GM23338 (cell line): ENCODE results near the gene PTGER2. TPM values are rescaled to one million over a fixed set of nuclear protein-coding genes. Genes with fewer than 3 reads are reported as not detected.

Experiments
- ATAC-seq: fragments of 200-7000 bp; cut with Tn5 transposase; 3 replicates; pipeline ENCODE4 v1.9.1; 2020
- DNase-seq: peaks from one replicate; pipeline ENCODE4 v3.0.0-alpha.2; 2015; ENCODE audit warnings: low spot score
- H2AFZ ChIP-seq: fragments of 200-600 bp; sonication (generic); 2 replicates; pipeline ENCODE4 v1.8.0; 2016; ENCODE audit warnings: antibody characterized with exemption, mild to moderate bottlenecking, moderate library complexity
- H3F3A ChIP-seq: fragments of 200-600 bp; sonication (generic); replicated peaks from 2 replicates; pipeline ENCODE4 v1.8.0; 2017; ENCODE audit warnings: antibody characterized with exemption, mixed run types, low read depth
- H3K27ac ChIP-seq: fragments of 200-600 bp; sonication (generic); 2 replicates; pipeline ENCODE4 v1.6.1; 2016; ENCODE audit warnings: low read depth
- H3K27me3 ChIP-seq: fragments of 200-600 bp; sonication (generic); 2 replicates; pipeline ENCODE4 v1.8.0; 2016; ENCODE audit warnings: mild to moderate bottlenecking, mixed run types, moderate library complexity; ENCODE audit not compliant: insufficient read depth
- H3K36me3 ChIP-seq: fragments of 200-600 bp; sonication (generic); 2 replicates; pipeline ENCODE4 v1.8.0; 2016; ENCODE audit warnings: mild to moderate bottlenecking; ENCODE audit not compliant: insufficient read depth
- H3K4me1 ChIP-seq: fragments of 200-600 bp; sonication (generic); 2 replicates; pipeline ENCODE4 v1.8.0; 2016; ENCODE audit warnings: mild to moderate bottlenecking, moderate library complexity; ENCODE audit not compliant: insufficient read depth
- H3K4me2 ChIP-seq: fragments of 200-600 bp; sonication (generic); 2 replicates; pipeline ENCODE4 v1.7.1; 2017; ENCODE audit warnings: mixed run types
- H3K4me3 ChIP-seq: fragments of 200-600 bp; sonication (generic); 2 replicates; pipeline ENCODE4 v1.6.1; 2016; ENCODE audit warnings: mixed run types
- H3K79me2 ChIP-seq: fragments of 200-600 bp; sonication (generic); replicated peaks from 2 replicates; pipeline ENCODE4 v1.8.0; 2017; ENCODE audit warnings: mild to moderate bottlenecking; ENCODE audit not compliant: insufficient read depth
- H3K9me2 ChIP-seq: fragments of 200-600 bp; sonication (generic); 2 replicates; pipeline ENCODE4 v1.8.0; 2017; ENCODE audit not compliant: insufficient read depth
- H4K20me1 ChIP-seq: fragments of 200-600 bp; sonication (generic); replicated peaks from 2 replicates; pipeline ENCODE4 v1.8.0; 2017; ENCODE audit warnings: mild to moderate bottlenecking; ENCODE audit not compliant: insufficient read depth
- H3K27ac Mint-ChIP-seq: 2 replicates; pipeline ENCODE4 v1.8.0; 2020; ENCODE audit warnings: inconsistent platforms, mild to moderate bottlenecking, moderate library complexity, mixed read lengths
- H3K27me3 Mint-ChIP-seq: 3 replicates; pipeline ENCODE4 v1.8.0; 2022; ENCODE audit warnings: low read depth, mild to moderate bottlenecking, moderate library complexity, mixed read lengths, inconsistent platforms; ENCODE audit not compliant: insufficient read depth, poor library complexity
- H3K36me3 Mint-ChIP-seq: 3 replicates; pipeline ENCODE4 v1.8.0; 2021; ENCODE audit warnings: low read depth, mild to moderate bottlenecking, inconsistent platforms, moderate library complexity, mixed read lengths
- H3K4me1 Mint-ChIP-seq: 3 replicates; pipeline ENCODE4 v1.8.0; 2020; ENCODE audit warnings: mild to moderate bottlenecking, inconsistent platforms, mixed read lengths
- H3K4me3 Mint-ChIP-seq: 3 replicates; pipeline ENCODE4 v1.8.0; 2021; ENCODE audit warnings: moderate library complexity, mild to moderate bottlenecking, inconsistent platforms, mixed read lengths
- H3K9me3 Mint-ChIP-seq: 3 replicates; pipeline ENCODE4 v1.8.0; 2020; ENCODE audit warnings: moderate library complexity, mild to moderate bottlenecking, inconsistent platforms, mixed read lengths
- CREB1 ChIP-seq: fragments of 250-450 bp; sonication (Bioruptor Pico); IDR thresholded peaks from 2 replicates; pipeline ENCODE4 v1.5.0; 2020; ENCODE audit warnings: low read depth, mild to moderate bottlenecking, moderate library complexity
- CTCF ChIP-seq, 2 experiments: fragments of 200-600 bp in 1 of 2; sonication (generic) in 1 of 2; conservative IDR thresholded peaks; 2 replicates each; pipeline versions ENCODE4 v1.5.1 to v1.6.1; 2016 to 2017; ENCODE audit warnings: antibody characterized with exemption in 2 of 2, low read depth in 2 of 2, mild to moderate bottlenecking in 2 of 2, moderate library complexity in 1 of 2
- EZH2 ChIP-seq: fragments of 200-600 bp; sonication (generic); IDR thresholded peaks from one replicate; pipeline ENCODE4 v1.8.0; 2017; ENCODE audit warnings: antibody characterized with exemption, mild to moderate bottlenecking, low read depth; ENCODE audit not compliant: unreplicated experiment
- EZH2phosphoT487 ChIP-seq: fragments of 200-600 bp; sonication (generic); IDR thresholded peaks from one replicate; pipeline ENCODE4 v1.8.1; 2018; ENCODE audit warnings: antibody characterized with exemption; ENCODE audit not compliant: unreplicated experiment
- JUNB ChIP-seq: IDR thresholded peaks from one replicate; pipeline ENCODE4 v1.6.1; 2016; ENCODE audit warnings: antibody characterized with exemption; ENCODE audit not compliant: unreplicated experiment
- NANOG ChIP-seq: IDR thresholded peaks from 2 replicates; pipeline ENCODE4 v1.6.1; 2016; ENCODE audit warnings: antibody characterized with exemption, borderline replicate concordance
- POLR2AphosphoS5 ChIP-seq: IDR thresholded peaks from 2 replicates; pipeline ENCODE4 v1.6.1; 2016; ENCODE audit warnings: antibody characterized with exemption, low read depth
- REST ChIP-seq: IDR thresholded peaks from one replicate; pipeline ENCODE4 v1.6.1; 2018; ENCODE audit warnings: antibody characterized with exemption; ENCODE audit not compliant: unreplicated experiment
- STAT1 ChIP-seq: IDR thresholded peaks from one replicate; pipeline ENCODE4 v1.6.1; 2016; ENCODE audit warnings: antibody characterized with exemption; ENCODE audit not compliant: unreplicated experiment
- ZNF114 ChIP-seq: fragments of 250-450 bp; sonication (Bioruptor Pico); IDR thresholded peaks from 2 replicates; pipeline ENCODE4 v1.5.0; 2020; ENCODE audit warnings: mild to moderate bottlenecking, moderate library complexity
- ZNF331 ChIP-seq: fragments of 250-450 bp; sonication (Bioruptor Pico); IDR thresholded peaks from 2 replicates; pipeline ENCODE4 v1.5.0; 2020; ENCODE audit warnings: low read depth, mild to moderate bottlenecking, moderate library complexity
- polyA plus RNA-seq: library from polyadenylated mRNA; unstranded; fragments of >200 nt; fragmentation: Nextera tagmentation; extraction: Ambion mirVana; gene quantifications from 2 replicates; pipeline ENCODE4 v1.2.1, GENCODE V29; 2016
- total RNA-seq: library from RNA; depleted of rRNA; stranded (reverse); fragments of >200 nt; shearing (Covaris generic); gene quantifications from 2 replicates; pipeline ENCODE4 v1.2.3, GENCODE V29; 2014
- TF ChIP-seq, protein P1 (sequence below): IDR thresholded peaks from 2 replicates; pipeline ENCODE4 v1.6.1; 2016; ENCODE audit warnings: antibody characterized with exemption
- TF ChIP-seq, protein P2 (sequence below): fragments of 250-450 bp; sonication (Bioruptor Pico); IDR thresholded peaks from 2 replicates; pipeline ENCODE4 v1.5.0; 2020; ENCODE audit warnings: mild to moderate bottlenecking, moderate library complexity

Gene PTGER2
- total and polyA plus RNA-seq, 2 experiments from 2014 or later, result 1.3 TPM

DNA sequence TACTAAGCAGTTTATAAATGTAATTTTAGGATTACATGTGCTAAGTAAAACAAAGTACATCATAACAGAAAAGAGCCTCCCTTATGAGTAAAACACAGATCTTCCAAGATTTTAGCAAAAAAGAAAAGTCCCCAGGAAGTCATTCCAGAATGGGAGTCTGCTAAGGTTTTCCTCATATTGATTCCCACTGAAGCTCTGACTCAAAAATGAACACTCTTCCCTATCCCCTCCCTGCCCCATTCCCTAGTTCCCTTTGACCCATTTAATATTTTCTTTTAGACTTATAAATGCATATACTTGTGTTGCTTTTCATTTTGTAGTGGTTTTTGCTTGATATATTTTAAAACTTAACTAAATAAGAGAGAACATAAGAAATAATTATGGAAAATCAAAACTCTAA, 40.1 kb downstream of the PTGER2 start:
- Mint-ChIP-seq H3K36me3 (no peaks in the 10 kb centered on the region), H3K9me3 (no peaks in the 10 kb centered on the region), H3K27me3 (no peaks in the 10 kb centered on the region), H3K4me3 (no peak overlapping the region), H3K4me1 (no peaks in the 10 kb centered on the region), H3K27ac (no peak overlapping the region)
- no peaks in the 10 kb centered on the region for H3K36me3 ChIP-seq
- TF ChIP-seq POLR2AphosphoS5 (no peak), EZH2phosphoT487 (no peak), ZNF331 (CRISPR knock-in tag) (no peak), EZH2 (no peak), ZNF114 (CRISPR knock-in tag) (no peak), STAT1 (no peak), NANOG (no peak), CTCF (conservative IDR thresholded peaks at IDR 0.05; ENCODE audit: low read depth in 2 of 2) (no peak), REST (no peak), JUNB (no peak), CREB1 (no peak)
- TF ChIP-seq, protein P1, sequence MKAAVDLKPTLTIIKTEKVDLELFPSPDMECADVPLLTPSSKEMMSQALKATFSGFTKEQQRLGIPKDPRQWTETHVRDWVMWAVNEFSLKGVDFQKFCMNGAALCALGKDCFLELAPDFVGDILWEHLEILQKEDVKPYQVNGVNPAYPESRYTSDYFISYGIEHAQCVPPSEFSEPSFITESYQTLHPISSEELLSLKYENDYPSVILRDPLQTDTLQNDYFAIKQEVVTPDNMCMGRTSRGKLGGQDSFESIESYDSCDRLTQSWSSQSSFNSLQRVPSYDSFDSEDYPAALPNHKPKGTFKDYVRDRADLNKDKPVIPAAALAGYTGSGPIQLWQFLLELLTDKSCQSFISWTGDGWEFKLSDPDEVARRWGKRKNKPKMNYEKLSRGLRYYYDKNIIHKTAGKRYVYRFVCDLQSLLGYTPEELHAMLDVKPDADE, result no peak
- TF ChIP-seq, protein P2, sequence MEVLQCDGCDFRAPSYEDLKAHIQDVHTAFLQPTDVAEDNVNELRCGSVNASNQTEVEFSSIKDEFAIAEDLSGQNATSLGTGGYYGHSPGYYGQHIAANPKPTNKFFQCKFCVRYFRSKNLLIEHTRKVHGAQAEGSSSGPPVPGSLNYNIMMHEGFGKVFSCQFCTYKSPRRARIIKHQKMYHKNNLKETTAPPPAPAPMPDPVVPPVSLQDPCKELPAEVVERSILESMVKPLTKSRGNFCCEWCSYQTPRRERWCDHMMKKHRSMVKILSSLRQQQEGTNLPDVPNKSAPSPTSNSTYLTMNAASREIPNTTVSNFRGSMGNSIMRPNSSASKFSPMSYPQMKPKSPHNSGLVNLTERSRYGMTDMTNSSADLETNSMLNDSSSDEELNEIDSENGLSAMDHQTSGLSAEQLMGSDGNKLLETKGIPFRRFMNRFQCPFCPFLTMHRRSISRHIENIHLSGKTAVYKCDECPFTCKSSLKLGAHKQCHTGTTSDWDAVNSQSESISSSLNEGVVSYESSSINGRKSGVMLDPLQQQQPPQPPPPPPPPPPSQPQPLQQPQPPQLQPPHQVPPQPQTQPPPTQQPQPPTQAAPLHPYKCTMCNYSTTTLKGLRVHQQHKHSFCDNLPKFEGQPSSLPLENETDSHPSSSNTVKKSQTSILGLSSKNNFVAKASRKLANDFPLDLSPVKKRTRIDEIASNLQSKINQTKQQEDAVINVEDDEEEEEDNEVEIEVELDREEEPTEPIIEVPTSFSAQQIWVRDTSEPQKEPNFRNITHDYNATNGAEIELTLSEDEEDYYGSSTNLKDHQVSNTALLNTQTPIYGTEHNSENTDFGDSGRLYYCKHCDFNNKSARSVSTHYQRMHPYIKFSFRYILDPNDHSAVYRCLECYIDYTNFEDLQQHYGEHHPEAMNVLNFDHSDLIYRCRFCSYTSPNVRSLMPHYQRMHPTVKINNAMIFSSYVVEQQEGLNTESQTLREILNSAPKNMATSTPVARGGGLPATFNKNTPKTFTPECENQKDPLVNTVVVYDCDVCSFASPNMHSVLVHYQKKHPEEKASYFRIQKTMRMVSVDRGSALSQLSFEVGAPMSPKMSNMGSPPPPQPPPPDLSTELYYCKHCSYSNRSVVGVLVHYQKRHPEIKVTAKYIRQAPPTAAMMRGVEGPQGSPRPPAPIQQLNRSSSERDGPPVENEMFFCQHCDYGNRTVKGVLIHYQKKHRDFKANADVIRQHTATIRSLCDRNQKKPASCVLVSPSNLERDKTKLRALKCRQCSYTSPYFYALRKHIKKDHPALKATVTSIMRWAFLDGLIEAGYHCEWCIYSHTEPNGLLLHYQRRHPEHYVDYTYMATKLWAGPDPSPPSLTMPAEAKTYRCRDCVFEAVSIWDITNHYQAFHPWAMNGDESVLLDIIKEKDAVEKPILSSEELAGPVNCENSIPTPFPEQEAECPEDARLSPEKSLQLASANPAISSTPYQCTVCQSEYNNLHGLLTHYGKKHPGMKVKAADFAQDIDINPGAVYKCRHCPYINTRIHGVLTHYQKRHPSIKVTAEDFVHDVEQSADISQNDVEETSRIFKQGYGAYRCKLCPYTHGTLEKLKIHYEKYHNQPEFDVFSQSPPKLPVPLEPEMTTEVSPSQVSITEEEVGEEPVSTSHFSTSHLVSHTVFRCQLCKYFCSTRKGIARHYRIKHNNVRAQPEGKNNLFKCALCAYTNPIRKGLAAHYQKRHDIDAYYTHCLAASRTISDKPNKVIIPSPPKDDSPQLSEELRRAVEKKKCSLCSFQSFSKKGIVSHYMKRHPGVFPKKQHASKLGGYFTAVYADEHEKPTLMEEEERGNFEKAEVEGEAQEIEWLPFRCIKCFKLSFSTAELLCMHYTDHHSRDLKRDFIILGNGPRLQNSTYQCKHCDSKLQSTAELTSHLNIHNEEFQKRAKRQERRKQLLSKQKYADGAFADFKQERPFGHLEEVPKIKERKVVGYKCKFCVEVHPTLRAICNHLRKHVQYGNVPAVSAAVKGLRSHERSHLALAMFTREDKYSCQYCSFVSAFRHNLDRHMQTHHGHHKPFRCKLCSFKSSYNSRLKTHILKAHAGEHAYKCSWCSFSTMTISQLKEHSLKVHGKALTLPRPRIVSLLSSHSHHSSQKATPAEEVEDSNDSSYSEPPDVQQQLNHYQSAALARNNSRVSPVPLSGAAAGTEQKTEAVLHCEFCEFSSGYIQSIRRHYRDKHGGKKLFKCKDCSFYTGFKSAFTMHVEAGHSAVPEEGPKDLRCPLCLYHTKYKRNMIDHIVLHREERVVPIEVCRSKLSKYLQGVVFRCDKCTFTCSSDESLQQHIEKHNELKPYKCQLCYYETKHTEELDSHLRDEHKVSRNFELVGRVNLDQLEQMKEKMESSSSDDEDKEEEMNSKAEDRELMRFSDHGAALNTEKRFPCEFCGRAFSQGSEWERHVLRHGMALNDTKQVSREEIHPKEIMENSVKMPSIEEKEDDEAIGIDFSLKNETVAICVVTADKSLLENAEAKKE (CRISPR knock-in tag), result no peak
- H3K4me3 ChIP-seq, result no peak overlapping the region
- no peak overlapping the region for H2AFZ ChIP-seq
- H3K4me1 ChIP-seq, result no peaks in the 10 kb centered on the region
- ATAC-seq (no peak), DNase-seq (no peak)
- H3F3A ChIP-seq, result no peaks in the 10 kb centered on the region
- H3K79me2 ChIP-seq, result no peaks in the 10 kb centered on the region
- no peak overlapping the region for H3K27ac ChIP-seq
- H3K9me2 ChIP-seq, result no peaks in the 10 kb centered on the region
- no peak overlapping the region for H3K4me2 ChIP-seq
- no peaks in the 10 kb centered on the region for H4K20me1 ChIP-seq
- no peaks in the 10 kb centered on the region for H3K27me3 ChIP-seq
